Testis (tissue), 2 donors: ENCODE data around the gene SLC22A8.

Experiments used
- CTCF ChIP-seq, 3 experiments: fragments of 450-650 bp in 2 of 3; fragments of 200-600 bp in 1 of 3; sonication (generic) in 1 of 3; IDR thresholded peaks; one replicate each; pipeline ENCODE4 v1.5.1; 2016 to 2019; ENCODE audit warnings: antibody characterized with exemption in 3 of 3, mild to moderate bottlenecking in 2 of 3, moderate library complexity in 1 of 3
- POLR2A ChIP-seq: fragments of 450-650 bp; IDR thresholded peaks from one replicate; pipeline ENCODE4 v1.6.1; 2017; ENCODE audit warnings: antibody characterized with exemption, mild to moderate bottlenecking, moderate library complexity

- no peak for TF ChIP-seq POLR2A
- TF ChIP-seq CTCF (IDR thresholded peaks at IDR 0.05), result no peak
These were observed 14.2 kb downstream of the SLC22A8 start for GRCh38 chr11:63001456-63001855.
